ENCODE results near the gene KRT16.

The KRT16 gene

GRCh38 chr17:41571561-41572434 lies 40.8 kb downstream of the KRT16 start, which contains the start of gene KRT9:
Gene KRT9 (minus strand): TSS chr17:41572059. CDS start chr17:41571992, 67 bp downstream.
- H3K4me1 ChIP-seq (ENCODE audit: control insufficient read depth in 2 of 2, insufficient read depth in 2 of 2, low read length in 2 of 2): no peaks in the 10 kb centered on the region
- H3K9me3 ChIP-seq (ENCODE audit: control insufficient read depth in 2 of 2, low read length in 2 of 2): no peaks in the 10 kb centered on the region
- H3K9ac ChIP-seq (ENCODE audit: low read depth in 1 of 2, low read length in 2 of 2): no peak within 1 kb of the TSS
- H3K27me3 ChIP-seq (ENCODE audit: control insufficient read depth in 2 of 2, insufficient read depth in 2 of 2, low read length in 2 of 2): peaks cover 4 to 6% of the 10 kb centered on the region in 2 donors
- no peaks in the 10 kb centered on the region for H3K36me3 ChIP-seq (ENCODE audit: control insufficient read depth in 2 of 2, insufficient read depth in 2 of 2, low read length in 2 of 2)
- no peak within 1 kb of the TSS for H3K27ac ChIP-seq (ENCODE audit: low read depth in 2 of 2, low read length in 2 of 2)
- no peak within 1 kb of the TSS for H3K4me3 ChIP-seq (ENCODE audit: low read length in 2 of 2)

- Histone ChIP-seq H3K27ac (ENCODE audit: low read depth in 2 of 2, low read length in 2 of 2) (no peak overlapping the region), H3K4me1 (ENCODE audit: control insufficient read depth in 2 of 2, insufficient read depth in 2 of 2, low read length in 2 of 2) (no peaks in the 10 kb centered on the region), H3K9ac (ENCODE audit: low read depth in 1 of 2, low read length in 2 of 2) (no peak overlapping the region), H3K4me3 (ENCODE audit: low read length in 2 of 2) (no peak overlapping the region), H3K36me3 (ENCODE audit: control insufficient read depth in 2 of 2, insufficient read depth in 2 of 2, low read length in 2 of 2) (no peaks in the 10 kb centered on the region), H3K27me3 (ENCODE audit: control insufficient read depth in 2 of 2, insufficient read depth in 2 of 2, low read length in 2 of 2) (peaks cover 4% of the 10 kb centered on the region in 2 donors), H3K9me3 (ENCODE audit: control insufficient read depth in 2 of 2, low read length in 2 of 2) (no peaks in the 10 kb centered on the region)
These were observed 45.2 kb downstream of the KRT16 start for GRCh38 chr17:41567317-41567716.

- no peak overlapping the region for H3K27ac ChIP-seq (ENCODE audit: low read depth in 2 of 2, low read length in 2 of 2)
These were observed 47.2 kb downstream of the KRT16 start for GRCh38 chr17:41565338-41565737.

GRCh38 chr17:41563607-41564170 lies 48.9 kb downstream of the KRT16 start:
- Histone ChIP-seq H3K4me3 (ENCODE audit: low read length in 2 of 2) (no peak overlapping the region), H3K36me3 (ENCODE audit: control insufficient read depth in 2 of 2, insufficient read depth in 2 of 2, low read length in 2 of 2) (no peaks in the 10 kb centered on the region), H3K9me3 (ENCODE audit: control insufficient read depth in 2 of 2, low read length in 2 of 2) (no peaks in the 10 kb centered on the region), H3K4me1 (ENCODE audit: control insufficient read depth in 2 of 2, insufficient read depth in 2 of 2, low read length in 2 of 2) (no peaks in the 10 kb centered on the region), H3K27me3 (ENCODE audit: control insufficient read depth in 2 of 2, insufficient read depth in 2 of 2, low read length in 2 of 2) (peaks cover 0 to 8% of the 10 kb centered on the region in 2 donors), H3K9ac (ENCODE audit: low read depth in 1 of 2, low read length in 2 of 2) (no peak overlapping the region), H3K27ac (ENCODE audit: low read depth in 2 of 2, low read length in 2 of 2) (no peak overlapping the region)

More at GRCh38 chr17:41565338-41565737, 47.2 kb downstream of the KRT16 start:
- Histone ChIP-seq H3K36me3 (ENCODE audit: control insufficient read depth in 2 of 2, insufficient read depth in 2 of 2, low read length in 2 of 2) (no peaks in the 10 kb centered on the region), H3K4me3 (ENCODE audit: low read length in 2 of 2) (no peak overlapping the region), H3K27me3 (ENCODE audit: control insufficient read depth in 2 of 2, insufficient read depth in 2 of 2, low read length in 2 of 2) (peaks cover 4 to 5% of the 10 kb centered on the region in 2 donors), H3K4me1 (ENCODE audit: control insufficient read depth in 2 of 2, insufficient read depth in 2 of 2, low read length in 2 of 2) (no peaks in the 10 kb centered on the region), H3K9me3 (ENCODE audit: control insufficient read depth in 2 of 2, low read length in 2 of 2) (no peaks in the 10 kb centered on the region), H3K9ac (ENCODE audit: low read depth in 1 of 2, low read length in 2 of 2) (no peak overlapping the region)

GRCh38 chr17:41561554-41561953 lies 51.0 kb downstream of the KRT16 start:
- Histone ChIP-seq H3K4me3 (ENCODE audit: low read length in 2 of 2) (no peak overlapping the region), H3K36me3 (ENCODE audit: control insufficient read depth in 2 of 2, insufficient read depth in 2 of 2, low read length in 2 of 2) (no peaks in the 10 kb centered on the region), H3K9me3 (ENCODE audit: control insufficient read depth in 2 of 2, low read length in 2 of 2) (no peaks in the 10 kb centered on the region), H3K27ac (ENCODE audit: low read depth in 2 of 2, low read length in 2 of 2) (no peak overlapping the region), H3K4me1 (ENCODE audit: control insufficient read depth in 2 of 2, insufficient read depth in 2 of 2, low read length in 2 of 2) (no peaks in the 10 kb centered on the region), H3K9ac (ENCODE audit: low read depth in 1 of 2, low read length in 2 of 2) (no peak overlapping the region), H3K27me3 (ENCODE audit: control insufficient read depth in 2 of 2, insufficient read depth in 2 of 2, low read length in 2 of 2) (peaks cover 0 to 8% of the 10 kb centered on the region in 2 donors)

Measured in mucosa of rectum (tissue), 2 donors.